SW480 (cell line): Measurements from ENCODE around the gene PITX3.
"Not testable (repeated sequence)": the region's sequence is repeated elsewhere in the genome, so short reads cannot be mapped to it uniquely, and the experiment has no call there.

Experiments
- DNase-seq: peaks from one replicate; pipeline ENCODE4 v3.0.0-alpha.2; 2016; ENCODE audit warnings: low spot score

The PITX3 gene

GRCh38 chr10:102254426-102254825, 13.1 kb upstream of the PITX3 start:
- DNase-seq = no peak

GRCh38 chr10:102252508-102252907, 11.2 kb upstream of the PITX3 start:
- DNase-seq = not testable (repeated sequence)

- DNase-seq = no peak
Measured at GRCh38 chr10:102247734-102248133, 6.4 kb upstream of the PITX3 start.

GRCh38 chr10:102246261-102246660, 4.9 kb upstream of the PITX3 start:
- DNase-seq = no peak

GRCh38 chr10:102245932-102246251, 4.6 kb upstream of the PITX3 start:
- no peak for DNase-seq

GRCh38 chr10:102245082-102245931, 4.0 kb upstream of the PITX3 start, which contains the start of gene GBF1:
Gene GBF1 (plus strand): TSS chr10:102245532. CDS start chr10:102258939, 13,407 bp downstream.
- DNase-seq = peak; percentile 100

- no peak for DNase-seq
Measured at GRCh38 chr10:102243309-102243708, 2.0 kb upstream of the PITX3 start.

- DNase-seq = no peak
Measured at GRCh38 chr10:102242118-102242485, 790 bp upstream of the PITX3 start.

GRCh38 chr10:102241032-102241443, 274 bp downstream of the PITX3 start:
- no peak for DNase-seq

GRCh38 chr10:102240467-102241031, 763 bp downstream of the PITX3 start:
- DNase-seq = no peak

GRCh38 chr10:102237711-102238252, 3.5 kb downstream of the PITX3 start:
- no peak for DNase-seq

GRCh38 chr10:102236006-102236405, 5.3 kb downstream of the PITX3 start:
- no peak for DNase-seq

GRCh38 chr10:102235598-102235920, 5.8 kb downstream of the PITX3 start:
- no peak for DNase-seq

- DNase-seq = no peak
Measured at GRCh38 chr10:102234888-102235597, 6.3 kb downstream of the PITX3 start.

- no peak for DNase-seq
Measured at GRCh38 chr10:102233997-102234396, 7.3 kb downstream of the PITX3 start.

- no peak for DNase-seq
Measured at GRCh38 chr10:102231357-102232318, 9.7 kb downstream of the PITX3 start.

GRCh38 chr10:102230861-102231356, 10.4 kb downstream of the PITX3 start:
- DNase-seq = peak; percentile 26

GRCh38 chr10:102230264-102230860, 10.9 kb downstream of the PITX3 start:
- DNase-seq = peak; percentile 74

GRCh38 chr10:102229810-102230263, 11.5 kb downstream of the PITX3 start:
- peak; percentile 86 for DNase-seq

GRCh38 chr10:102227050-102227449, 14.3 kb downstream of the PITX3 start:
- no peak for DNase-seq

GRCh38 chr10:102226542-102226870, 14.8 kb downstream of the PITX3 start:
- no peak for DNase-seq
